Right renal cortex interstitium (tissue), 3 donors: Measurements from ENCODE around the gene MIEN1. TPM values are rescaled to one million over a fixed set of nuclear protein-coding genes. Genes with fewer than 3 reads are reported as not detected.
"Not testable (repeated sequence)": the region's sequence is repeated elsewhere in the genome, so short reads cannot be mapped to it uniquely, and the experiment has no call there.

Experiments
- DNase-seq, 3 donors: peaks; one replicate each; pipeline ENCODE4 v3.0.0-alpha.2; 2013; ENCODE audit warnings: low read depth in 3 of 3, low spot score in 2 of 3
- polyA plus RNA-seq, 3 donors: library from polyadenylated mRNA; unstranded; fragments of 120-200 nt; gene quantifications; one replicate each; pipeline ENCODE4 v1.2.1, GENCODE V29; 2013; ENCODE audit not compliant: insufficient read length in 3 of 3

MIEN1 gene
- polyA plus RNA-seq, 3 donors = 31.7 to 37.5 (median 36.1) TPM

DNA sequence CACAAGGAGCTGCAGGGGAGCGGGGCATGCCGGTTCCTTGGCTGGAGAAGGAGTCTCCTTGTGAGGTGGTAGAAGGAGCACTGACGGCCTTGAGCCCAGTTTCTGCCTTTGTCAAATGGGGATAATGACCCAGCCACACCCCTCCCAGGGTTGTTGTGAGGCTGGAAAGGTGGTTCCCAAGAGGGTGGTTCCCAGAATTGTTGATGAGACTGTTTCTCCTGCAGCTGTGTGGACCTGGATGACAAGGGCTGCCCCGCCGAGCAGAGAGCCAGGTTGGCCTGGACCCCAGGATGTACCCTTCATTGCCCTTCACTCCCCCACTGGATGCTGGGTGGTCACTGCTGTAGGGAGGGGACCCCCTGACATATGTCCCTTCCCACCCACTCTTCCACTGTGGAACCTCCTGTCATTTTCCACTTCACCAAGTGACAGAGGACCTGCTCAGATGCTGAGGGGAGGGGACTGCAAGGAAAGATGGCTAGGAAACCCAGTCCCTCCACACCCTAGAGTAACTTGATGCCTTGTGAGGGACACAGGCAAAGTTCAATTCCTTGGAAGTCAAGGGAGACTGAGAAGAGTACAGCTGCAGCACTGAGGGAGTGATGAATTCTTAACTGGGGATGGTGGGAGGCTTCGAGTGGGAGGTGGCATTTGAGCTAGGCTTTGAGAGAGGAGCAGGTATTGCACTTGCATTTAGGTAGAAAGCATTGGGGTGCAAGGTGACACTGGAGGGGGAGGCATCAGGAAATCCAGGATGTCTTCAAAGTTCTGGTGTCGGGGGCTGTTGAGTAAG, 10.6 kb downstream of the MIEN1 start:
- no peak for DNase-seq

DNA sequence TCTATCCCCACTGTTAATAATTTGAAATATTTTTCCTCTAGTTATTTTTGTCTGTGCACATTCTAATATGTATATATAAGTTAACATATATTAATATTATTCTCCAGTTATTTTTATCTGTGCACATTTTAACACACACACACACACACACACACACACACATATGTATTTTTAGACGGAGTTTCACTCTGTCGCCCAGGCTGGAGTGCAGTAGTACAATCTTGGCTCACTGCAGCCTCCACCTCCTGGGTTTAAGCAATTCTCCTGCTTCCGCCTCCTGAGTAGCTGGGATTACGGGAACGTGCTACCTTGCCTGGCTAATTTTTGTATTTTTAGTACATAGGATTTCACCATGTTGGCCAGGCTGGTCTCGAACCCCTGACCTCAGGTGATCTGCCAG, 12.7 kb downstream of the MIEN1 start:
- DNase-seq = no peak

DNA sequence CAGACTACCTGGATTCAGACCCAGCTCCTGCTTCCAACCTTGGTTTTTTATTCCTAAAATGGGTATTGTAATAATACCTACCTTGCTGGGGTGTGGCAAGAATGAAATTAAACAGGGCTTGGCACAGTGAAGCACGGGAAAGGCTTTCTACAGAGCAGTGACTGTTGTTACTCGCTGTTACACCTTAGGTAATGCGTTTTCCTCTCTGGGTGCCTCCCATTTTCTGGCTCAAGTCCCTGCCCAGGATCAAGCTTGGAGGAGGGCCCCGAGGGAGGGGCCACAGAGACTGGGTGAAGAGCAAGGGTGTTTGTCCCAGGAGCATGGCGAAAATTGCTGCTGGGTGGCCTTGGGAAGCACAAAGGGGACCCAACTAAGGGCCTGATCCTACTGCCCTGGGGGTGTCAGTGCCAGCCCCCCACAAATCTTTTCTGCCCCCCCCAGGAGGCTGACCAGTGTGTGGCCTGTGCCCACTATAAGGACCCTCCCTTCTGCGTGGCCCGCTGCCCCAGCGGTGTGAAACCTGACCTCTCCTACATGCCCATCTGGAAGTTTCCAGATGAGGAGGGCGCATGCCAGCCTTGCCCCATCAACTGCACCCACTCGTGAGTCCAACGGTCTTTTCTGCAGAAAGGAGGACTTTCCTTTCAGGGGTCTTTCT, 13.3 kb downstream of the MIEN1 start:
- no peak for DNase-seq

DNA sequence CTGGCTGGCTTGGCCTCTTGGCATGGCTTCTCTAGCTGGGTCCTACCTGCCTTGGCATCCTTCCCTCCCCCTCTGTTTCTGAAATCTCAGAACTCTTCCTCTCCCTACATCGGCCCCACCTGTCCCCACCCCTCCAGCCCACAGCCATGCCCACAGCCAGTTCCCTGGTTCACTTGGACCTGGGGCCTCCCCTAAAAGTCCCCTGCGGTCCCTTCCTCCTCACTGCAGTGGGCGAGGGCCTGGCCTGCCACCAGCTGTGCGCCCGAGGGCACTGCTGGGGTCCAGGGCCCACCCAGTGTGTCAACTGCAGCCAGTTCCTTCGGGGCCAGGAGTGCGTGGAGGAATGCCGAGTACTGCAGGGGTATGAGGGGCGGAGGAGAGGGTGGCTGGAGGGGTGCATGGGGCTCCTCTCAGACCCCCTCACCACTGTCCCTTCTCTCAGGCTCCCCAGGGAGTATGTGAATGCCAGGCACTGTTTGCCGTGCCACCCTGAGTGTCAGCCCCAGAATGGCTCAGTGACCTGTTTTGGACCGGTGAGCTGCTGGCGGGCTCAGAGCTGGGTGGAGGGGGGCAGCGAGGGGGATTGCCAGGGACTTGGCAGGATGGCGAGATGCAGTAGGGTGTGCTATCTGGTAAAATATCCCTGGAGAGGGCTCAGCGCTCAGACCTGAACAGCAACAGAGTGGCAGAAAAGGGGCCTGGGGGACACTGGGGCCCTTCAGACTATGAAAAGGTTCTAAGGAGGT, 14.1 kb downstream of the MIEN1 start:
- no peak for DNase-seq

DNA sequence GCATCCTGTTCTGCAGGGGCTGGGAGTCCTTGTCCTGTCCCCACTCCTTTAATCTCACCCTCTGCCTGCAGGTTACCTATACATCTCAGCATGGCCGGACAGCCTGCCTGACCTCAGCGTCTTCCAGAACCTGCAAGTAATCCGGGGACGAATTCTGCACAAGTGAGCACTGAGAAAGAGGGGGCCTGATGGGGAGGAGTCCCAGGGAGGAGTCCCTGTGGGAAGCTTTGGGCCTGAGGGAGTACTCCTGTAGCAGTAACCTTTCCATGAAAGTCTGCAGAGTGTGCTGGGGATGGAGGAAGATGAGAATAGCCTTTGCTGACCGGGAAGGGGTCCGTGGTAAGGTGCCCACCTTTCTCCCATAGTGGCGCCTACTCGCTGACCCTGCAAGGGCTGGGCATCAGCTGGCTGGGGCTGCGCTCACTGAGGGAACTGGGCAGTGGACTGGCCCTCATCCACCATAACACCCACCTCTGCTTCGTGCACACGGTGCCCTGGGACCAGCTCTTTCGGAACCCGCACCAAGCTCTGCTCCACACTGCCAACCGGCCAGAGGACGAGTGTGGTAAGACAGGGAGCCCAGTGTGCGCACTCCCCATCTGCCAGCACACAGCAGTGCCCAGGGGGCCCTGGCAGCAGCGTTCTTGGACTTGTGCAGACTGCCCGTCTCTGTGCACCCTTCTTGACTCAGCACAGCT, 14.8 kb downstream of the MIEN1 start:
- DNase-seq = no peak

DNA sequence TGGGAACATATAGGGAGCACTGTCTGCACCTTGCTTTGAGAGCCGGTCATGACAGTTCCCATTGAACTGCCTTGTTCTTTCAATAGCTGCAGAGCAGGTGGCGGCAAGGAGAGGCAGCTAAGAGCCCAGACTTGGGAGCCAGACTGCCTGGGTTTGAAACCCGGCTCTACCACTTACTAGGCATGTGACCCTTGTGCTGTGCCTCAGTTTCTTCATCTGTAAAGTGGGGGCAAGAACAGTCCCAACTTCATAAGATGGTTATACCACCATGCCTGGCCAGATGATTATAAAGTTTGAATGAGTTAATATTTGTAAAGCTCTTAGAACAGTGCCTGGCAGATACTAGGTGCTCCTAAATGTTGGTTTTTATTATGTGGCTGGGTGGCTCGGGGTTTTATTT, 16.1 kb downstream of the MIEN1 start:
- no peak for DNase-seq

DNA sequence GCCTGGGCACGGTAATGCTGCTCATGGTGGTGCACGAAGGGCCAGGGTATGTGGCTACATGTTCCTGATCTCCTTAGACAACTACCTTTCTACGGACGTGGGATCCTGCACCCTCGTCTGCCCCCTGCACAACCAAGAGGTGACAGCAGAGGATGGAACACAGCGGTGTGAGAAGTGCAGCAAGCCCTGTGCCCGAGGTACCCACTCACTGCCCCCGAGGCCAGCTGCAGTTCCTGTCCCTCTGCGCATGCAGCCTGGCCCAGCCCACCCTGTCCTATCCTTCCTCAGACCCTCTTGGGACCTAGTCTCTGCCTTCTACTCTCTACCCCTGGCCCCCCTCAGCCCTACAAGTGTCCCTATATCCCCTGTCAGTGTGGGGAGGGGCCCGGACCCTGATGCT, 18.5 kb downstream of the MIEN1 start:
- DNase-seq = no peak

DNA sequence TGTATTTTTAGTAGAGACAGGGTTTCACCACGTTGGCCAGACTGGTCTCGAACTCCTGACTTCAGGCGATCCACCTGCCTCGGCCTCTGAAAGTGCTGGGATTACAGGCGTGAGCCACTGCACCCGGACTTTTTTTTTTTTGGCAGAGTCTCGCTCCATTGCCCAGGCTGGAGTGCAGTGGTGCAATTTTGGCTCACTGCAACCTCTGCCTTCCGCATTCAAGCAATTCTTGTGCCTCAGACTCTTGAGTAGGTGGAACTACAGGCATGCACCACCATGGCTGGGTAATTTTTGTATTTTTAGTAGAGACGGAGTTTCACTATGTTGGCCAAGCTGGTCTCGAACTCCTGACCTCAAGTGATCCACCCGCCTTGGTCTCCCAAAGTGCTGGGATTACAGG, 19.3 kb downstream of the MIEN1 start:
- DNase-seq = not testable (repeated sequence)

DNA sequence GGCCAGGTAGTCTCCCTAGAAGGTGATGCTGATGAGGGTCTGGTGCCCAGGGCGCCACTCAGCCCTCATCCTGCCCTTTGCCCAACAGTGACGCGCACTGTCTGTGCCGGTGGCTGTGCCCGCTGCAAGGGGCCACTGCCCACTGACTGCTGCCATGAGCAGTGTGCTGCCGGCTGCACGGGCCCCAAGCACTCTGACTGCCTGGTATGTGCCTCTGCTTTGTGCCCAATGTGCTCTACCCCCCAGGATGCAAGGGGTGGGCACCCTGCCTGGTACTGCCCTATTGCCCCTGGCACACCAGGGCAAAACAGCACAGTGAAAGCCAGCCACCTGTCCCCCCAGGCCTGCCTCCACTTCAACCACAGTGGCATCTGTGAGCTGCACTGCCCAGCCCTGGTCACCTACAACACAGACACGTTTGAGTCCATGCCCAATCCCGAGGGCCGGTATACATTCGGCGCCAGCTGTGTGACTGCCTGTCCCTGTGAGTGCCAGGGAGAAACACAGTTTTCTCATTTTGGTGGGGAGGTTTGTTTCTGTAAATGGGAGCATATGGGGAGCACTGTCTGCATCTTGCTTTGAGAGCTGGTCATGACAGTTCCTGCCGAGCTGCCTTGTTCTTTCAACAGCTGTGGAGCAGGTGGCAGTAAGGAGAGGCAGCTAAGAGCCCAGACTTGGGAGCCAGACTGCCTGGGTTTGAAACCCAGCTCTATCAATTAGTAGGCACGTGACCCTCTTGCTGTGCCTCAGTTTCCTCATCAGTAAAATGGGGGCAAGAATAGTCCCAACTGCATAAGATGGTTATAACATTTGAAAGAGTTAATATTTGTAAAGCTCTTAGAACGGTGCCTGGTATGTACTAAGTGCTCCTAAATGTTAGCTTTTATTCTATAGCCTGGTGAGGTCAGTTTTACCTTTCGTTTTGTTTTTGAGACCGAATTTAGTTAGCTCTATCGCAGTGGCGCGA, 20.1 kb downstream of the MIEN1 start:
- no peak for DNase-seq

DNA sequence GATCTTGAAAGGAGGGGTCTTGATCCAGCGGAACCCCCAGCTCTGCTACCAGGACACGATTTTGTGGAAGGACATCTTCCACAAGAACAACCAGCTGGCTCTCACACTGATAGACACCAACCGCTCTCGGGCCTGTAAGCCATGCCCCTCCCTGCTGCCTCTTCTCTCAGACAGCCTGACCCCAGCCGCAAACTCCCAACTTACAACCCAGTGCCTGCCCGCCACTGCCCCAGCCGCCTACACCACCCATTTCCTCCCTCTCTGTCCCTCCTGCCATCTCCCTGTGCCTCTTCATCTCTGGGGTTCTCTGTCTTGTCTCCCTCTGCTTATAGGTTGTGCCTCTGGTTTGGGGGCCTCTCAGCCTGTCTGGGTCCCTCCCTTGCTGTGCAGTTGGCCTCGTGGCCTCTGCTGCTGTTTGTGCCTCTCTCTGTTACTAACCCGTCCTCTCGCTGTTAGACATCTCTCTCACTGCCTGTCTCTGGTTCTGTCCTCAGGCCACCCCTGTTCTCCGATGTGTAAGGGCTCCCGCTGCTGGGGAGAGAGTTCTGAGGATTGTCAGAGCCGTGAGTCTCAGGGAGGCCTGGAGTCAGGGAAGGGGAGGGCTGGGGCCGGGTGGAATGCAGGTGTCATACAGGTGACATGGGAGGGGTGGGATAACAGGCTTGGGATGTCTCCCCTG, 20.9 kb downstream of the MIEN1 start:
- DNase-seq = no peak

DNA sequence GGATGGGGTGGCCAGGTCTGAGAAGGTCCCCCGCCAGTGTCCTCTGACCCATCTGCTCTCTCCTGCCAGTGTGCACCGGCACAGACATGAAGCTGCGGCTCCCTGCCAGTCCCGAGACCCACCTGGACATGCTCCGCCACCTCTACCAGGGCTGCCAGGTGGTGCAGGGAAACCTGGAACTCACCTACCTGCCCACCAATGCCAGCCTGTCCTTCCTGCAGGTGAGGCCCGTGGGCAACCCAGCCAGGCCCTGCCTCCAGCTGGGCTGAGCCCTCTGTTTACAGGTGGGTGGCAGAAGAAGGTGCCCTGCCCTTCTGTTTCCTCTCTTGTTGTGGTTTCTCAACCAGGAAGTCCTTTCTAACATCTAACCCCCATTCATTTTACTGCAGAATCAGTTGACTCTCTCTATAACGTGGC, 23.4 kb downstream of the MIEN1 start:
- no peak for DNase-seq

DNA sequence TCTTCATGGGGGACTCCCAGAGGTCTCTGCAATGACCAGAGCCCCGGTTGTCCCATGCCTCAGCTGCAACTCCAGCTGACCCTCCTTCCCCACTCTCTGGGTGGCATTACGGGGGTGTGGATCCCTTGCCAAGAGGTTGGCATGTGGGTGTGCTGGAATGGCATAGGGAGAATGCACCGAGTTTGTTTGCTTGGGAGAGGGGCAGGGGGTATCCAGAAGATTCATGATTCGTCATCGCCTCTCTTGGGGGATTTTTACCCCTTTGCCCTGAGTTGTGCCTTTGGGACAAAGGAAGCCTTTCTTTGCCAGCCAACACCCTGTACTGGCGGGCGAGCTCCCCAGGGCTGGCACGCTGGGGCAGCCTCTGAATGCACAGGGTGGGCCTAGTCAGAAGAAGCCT, 23.9 kb downstream of the MIEN1 start:
- no peak for DNase-seq

DNA sequence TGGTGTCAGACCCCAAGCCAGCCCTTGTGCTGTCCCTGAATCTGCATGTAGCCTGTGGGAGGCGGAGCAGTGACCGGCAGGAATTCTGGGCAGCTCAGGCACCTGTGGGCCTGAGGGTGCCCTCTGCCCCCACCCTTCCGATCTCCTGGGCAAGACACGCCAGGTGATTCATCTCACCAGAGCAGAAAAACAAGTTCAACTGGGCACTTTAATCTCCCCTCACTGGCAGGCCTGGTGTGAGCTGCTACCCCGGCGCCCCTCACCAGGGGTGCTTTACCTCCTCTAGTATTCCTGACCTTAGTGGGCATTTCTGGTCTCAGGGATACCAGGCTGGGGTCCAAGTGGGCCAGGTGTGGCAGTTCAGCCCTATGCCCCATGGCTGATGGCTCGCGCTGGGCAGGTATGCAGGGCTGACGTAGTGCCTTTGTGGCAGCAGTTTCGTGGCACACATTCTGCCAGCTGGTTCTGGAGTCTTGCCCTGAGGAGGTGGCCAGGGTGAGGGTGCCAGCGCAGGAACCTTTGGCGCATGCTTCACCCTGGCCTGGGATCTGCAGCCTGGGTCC, 24.5 kb downstream of the MIEN1 start:
- peak in 1 of 3 donors; percentile 29 for DNase-seq

DNA sequence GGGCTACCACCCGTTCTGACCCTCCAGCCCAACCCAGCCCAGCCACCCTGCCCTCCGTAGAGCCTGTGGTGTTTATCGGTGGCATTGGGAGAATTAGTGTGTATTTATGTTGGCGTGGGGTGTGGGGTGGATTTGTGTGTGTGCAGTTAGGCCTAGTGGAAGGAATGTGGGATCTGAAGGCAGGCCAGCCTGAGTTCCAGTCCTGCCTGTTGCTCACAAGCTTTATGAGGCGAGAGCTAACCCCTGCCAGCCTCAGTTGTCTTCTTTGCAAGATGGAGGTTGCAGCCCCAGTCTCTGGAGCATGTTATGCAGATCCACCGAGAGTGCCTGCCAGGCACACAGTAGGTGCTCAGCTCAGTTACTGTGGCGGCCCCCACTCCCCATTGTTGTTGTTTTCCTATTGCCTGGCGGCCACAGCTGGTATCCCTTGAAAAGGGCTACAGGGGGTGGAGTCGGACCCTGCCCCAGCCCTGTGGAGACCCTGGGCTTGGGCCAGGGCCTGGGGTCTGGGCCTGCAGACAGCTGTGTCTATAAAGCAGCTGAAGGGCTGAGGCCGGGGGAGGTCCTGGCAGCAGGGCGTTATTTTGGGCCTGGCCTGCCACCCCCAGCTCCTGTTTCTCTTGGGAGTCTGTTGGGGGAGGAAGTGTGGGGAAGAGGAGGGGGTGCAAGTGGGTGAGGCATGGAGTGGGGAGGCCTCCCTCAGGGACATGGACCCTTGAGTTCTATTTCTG, 25.3 kb downstream of the MIEN1 start:
- no peak for DNase-seq

DNA sequence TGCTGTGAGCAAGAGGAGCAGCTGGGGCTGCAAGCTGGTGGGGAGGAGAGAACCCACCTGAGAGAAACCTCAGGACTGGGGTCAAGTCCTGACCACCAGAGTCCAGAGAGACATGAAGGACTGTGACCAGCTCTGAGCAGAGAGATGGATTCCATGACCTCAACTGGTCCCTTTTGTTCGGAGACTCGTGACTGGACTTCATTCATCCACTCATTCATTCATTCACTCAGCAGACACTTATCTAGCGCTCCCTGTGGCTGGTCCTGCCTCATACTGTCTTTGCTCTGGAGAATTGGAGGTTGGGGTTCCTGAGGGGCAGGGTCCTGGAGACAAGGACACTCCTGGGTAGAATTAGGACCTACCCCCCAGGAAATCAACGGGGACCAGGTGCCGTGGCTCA, 26.4 kb downstream of the MIEN1 start:
- no peak for DNase-seq

DNA sequence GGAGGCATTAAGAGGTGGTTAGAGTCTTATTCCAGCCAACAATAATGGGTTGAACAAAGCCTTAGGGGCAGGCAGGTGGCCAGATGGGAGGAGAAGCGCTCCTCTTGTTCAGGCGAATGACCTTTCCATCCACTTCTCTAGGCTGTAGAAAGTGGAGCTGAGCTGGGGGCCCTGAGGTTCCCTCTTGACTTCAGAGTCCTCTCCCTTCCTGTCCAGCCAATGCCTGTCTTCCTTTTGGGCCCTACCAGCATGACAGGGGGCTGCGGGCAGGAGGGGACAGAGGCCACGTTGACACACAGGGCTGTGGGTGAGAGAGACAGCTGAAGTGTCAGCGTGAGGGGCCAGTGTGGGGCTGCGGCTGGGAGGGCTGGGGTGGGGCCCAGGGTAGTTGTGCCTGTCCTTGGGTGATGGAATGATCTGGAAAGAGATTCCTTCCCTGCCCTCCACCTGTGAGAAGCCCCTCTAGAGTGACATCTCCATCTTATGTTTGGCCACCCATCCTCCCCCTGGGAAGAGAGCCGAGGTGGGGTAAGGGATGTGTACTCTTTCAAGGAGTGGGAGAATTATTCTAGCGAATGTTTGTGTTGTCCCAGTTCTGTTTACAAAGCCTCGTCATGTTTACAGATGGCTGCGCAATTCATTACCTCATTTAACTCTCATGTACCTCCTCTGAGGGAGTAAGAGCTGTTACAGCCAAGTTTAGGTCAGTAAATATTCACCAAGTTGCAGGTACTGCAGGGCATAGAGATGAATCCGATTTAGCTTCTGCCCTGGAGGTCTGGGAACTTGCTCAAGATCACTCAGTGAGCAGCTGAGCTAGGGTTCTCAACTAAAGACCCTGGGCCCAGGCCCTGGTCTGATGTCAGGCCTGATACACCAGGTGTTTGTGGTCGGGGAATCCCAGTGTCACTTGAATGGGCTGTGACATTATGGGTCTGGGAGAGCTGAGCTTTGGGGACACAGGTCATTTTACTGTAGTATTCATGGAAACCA, 27.1 kb downstream of the MIEN1 start:
- no peak for DNase-seq

DNA sequence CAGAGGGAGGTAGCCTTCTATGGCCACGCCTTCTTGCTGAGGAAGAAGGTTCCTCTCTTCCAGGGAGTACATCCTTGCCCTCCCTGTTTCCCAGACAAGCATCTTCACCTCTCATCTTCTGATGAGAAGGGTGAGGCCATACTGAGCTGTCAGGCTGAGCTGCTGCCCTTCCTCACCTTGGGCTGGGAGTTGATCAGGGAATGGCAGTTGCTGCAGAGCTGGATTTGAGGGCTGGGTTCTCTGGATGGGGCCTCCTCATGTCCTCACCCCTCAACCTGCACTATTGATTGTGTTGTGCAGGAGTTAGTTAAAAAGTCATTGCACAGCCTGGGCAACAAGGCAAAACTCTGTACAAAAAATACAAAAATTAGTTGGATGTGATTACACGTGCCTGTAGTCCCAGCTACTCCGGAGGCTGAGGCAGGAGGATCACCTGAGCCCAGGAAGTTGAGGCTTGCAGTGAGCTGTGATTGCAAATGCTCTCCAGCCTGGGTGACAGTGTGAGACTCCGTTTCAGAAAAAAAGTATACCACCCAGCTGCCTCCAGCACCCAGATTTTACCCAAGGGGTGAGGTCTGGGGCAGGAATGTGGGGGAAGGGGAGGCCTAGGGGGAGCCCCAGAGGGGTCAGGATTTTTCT, 28.4 kb downstream of the MIEN1 start:
- no peak for DNase-seq
